ENCODE data around the gene DUSP8. TPM values are rescaled to one million over a fixed set of nuclear protein-coding genes. Genes with fewer than 3 reads are reported as not detected.

The DUSP8 gene
- total RNA-seq, 1 experiment from 2014 or later, result 4.4 TPM

GRCh38 chr11:1562469-1563148, 9.5 kb downstream of the DUSP8 start:
- H3K23me2 ChIP-seq (ENCODE audit: insufficient read length, low read depth, low read length, poor library complexity, severe bottlenecking), result no peaks in the 10 kb centered on the region
- no peaks in the 10 kb centered on the region; the same call in 1 of the 2 replicates for H3K4me1 ChIP-seq (ENCODE audit: insufficient read depth, low read length)
- H3K27me3 ChIP-seq (ENCODE audit: insufficient read depth, low read length), result peaks cover 2% of the 10 kb centered on the region; the same call in 1 of the 2 replicates
- H3K18ac ChIP-seq (ENCODE audit: insufficient read length, low read depth, low read length), result no peak overlapping the region
- H3T11ph ChIP-seq (ENCODE audit: low read length), result no peak overlapping the region
- H3K27ac ChIP-seq (ENCODE audit: insufficient read length, low read depth, low read length), result no peak overlapping the region
- no peaks in the 10 kb centered on the region for H3K79me2 ChIP-seq (ENCODE audit: insufficient read depth, low read length)
- H3K9me3 Mint-ChIP-seq, result no peaks in the 10 kb centered on the region
- no peak overlapping the region for H2BK20ac ChIP-seq (ENCODE audit: low read depth, low read length, poor library complexity, severe bottlenecking)
- H3K4me2 ChIP-seq (ENCODE audit: insufficient read depth, insufficient read length, low read length), result no peak overlapping the region
- no peak overlapping the region for H3K56ac ChIP-seq (ENCODE audit: insufficient read length, low read depth, low read length)
- no peak overlapping the region for H2BK5ac ChIP-seq (ENCODE audit: insufficient read length, low read length)
- TF ChIP-seq CTCF (conservative IDR thresholded peaks at IDR 0.05), result no peak
- H3K4me1 Mint-ChIP-seq, result peaks cover 15 to 38% of the 10 kb centered on the region in 2 experiments
- no peak overlapping the region for H2AFZ ChIP-seq (ENCODE audit: low read length)
- peaks cover 23% of the 10 kb centered on the region for H3K27me3 Mint-ChIP-seq (ENCODE audit: low read depth)
- H4K91ac ChIP-seq (ENCODE audit: insufficient read length, low read depth, low read length), result no peak overlapping the region
- H3K9ac ChIP-seq (ENCODE audit: extremely low read depth, insufficient read length, low read length), result no peak overlapping the region
- H2BK12ac ChIP-seq (ENCODE audit: insufficient read length, low read depth, low read length), result no peak overlapping the region
- H4K5ac ChIP-seq (ENCODE audit: insufficient read length, low read depth, low read length), result no peak overlapping the region
- no peak overlapping the region for H3K14ac ChIP-seq (ENCODE audit: insufficient read depth, low read length)
- H3K4me3 Mint-ChIP-seq, result no peak overlapping the region
- peak overlapping the region; percentile 92 for H3K23ac ChIP-seq (ENCODE audit: insufficient read length, low read depth, low read length)
- no peak overlapping the region for H4K8ac ChIP-seq (replicated peaks; ENCODE audit: insufficient read length, low read depth, low read length)
- no peak overlapping the region for H2BK15ac ChIP-seq (ENCODE audit: low read depth, low read length)
- peaks cover 0 to under 1% (median 0%) of the 10 kb centered on the region in 3 experiments; a peak in 1 of 7 replicates for H3K36me3 Mint-ChIP-seq (ENCODE audit: insufficient read depth in 1 of 3, low read depth in 3 of 3)
- DNase-seq, result no peak
- H2BK120ac ChIP-seq (ENCODE audit: low read depth, low read length, poor library complexity, severe bottlenecking), result no peak overlapping the region
- H3K9me3 ChIP-seq (ENCODE audit: control insufficient read depth, low read depth, low read length), result no peaks in the 10 kb centered on the region
- H4K20me1 ChIP-seq (ENCODE audit: control insufficient read depth, insufficient read depth, insufficient read length), result no peaks in the 10 kb centered on the region
- no peak overlapping the region for H2AK5ac ChIP-seq (ENCODE audit: insufficient read length, low read length)
- no peak overlapping the region for H3K4ac ChIP-seq (ENCODE audit: low read depth, low read length)
- WGBS (ENCODE audit: extremely low coverage, insufficient read length, low lambda C conversion rate), result no CpG with 5 or more reads among the region's 14 CpGs
- H3K79me1 ChIP-seq (ENCODE audit: insufficient read depth, low read depth, low read length, poor library complexity, severe bottlenecking), result no peaks in the 10 kb centered on the region
- H3K27ac Mint-ChIP-seq, result no peak overlapping the region
